SK-N-MC (cell line): ENCODE measurements around the gene ERG.

Source experiments
- DNase-seq: peaks from one replicate; pipeline ENCODE4 v3.0.0-alpha.2; 2011; ENCODE audit warnings: low read depth, low spot score
- H3K27ac ChIP-seq: fragments of 200-600 bp; sonication (generic); 2 replicates; pipeline ENCODE4 v1.5.1; 2016; ENCODE audit warnings: mixed run types
- H3K36me3 ChIP-seq: fragments of 200-600 bp; sonication (generic); 2 replicates; pipeline ENCODE4 v1.6.1; 2017; ENCODE audit warnings: antibody characterized with exemption, low read length, mixed read lengths; ENCODE audit not compliant: insufficient read depth
- H3K4me3 ChIP-seq: fragments of 200-600 bp; sonication (generic); 2 replicates; pipeline ENCODE4 v1.5.1; 2016
- H3K9ac ChIP-seq: fragments of 200-600 bp; sonication (generic); 2 replicates; pipeline ENCODE4 v1.8.0; 2017; ENCODE audit warnings: mixed run types, mixed read lengths; ENCODE audit not compliant: insufficient read length
- H3K9me3 ChIP-seq: fragments of 200-600 bp; sonication (generic); 2 replicates; pipeline ENCODE4 v1.6.1; 2017; ENCODE audit warnings: low read depth, mild to moderate bottlenecking, antibody characterized with exemption, low read length, moderate library complexity, mixed read lengths
- EZH2 ChIP-seq: fragments of 200-600 bp; sonication (generic); IDR thresholded peaks from one replicate; pipeline ENCODE4 v1.6.1; 2017; ENCODE audit warnings: antibody characterized with exemption
- FOXP2 ChIP-seq: optimal IDR thresholded peaks from 2 replicates; pipeline ENCODE3; 2011; ENCODE audit warnings: mild to moderate bottlenecking, moderate library complexity; ENCODE audit not compliant: insufficient read depth; ENCODE audit errors: extremely low read length, control extremely low read depth
- POLR2AphosphoS5 ChIP-seq: IDR thresholded peaks from 2 replicates; pipeline ENCODE4 v1.6.1; 2012; ENCODE audit warnings: mild to moderate bottlenecking, low read depth, low read length, borderline replicate concordance

The ERG gene

DNA sequence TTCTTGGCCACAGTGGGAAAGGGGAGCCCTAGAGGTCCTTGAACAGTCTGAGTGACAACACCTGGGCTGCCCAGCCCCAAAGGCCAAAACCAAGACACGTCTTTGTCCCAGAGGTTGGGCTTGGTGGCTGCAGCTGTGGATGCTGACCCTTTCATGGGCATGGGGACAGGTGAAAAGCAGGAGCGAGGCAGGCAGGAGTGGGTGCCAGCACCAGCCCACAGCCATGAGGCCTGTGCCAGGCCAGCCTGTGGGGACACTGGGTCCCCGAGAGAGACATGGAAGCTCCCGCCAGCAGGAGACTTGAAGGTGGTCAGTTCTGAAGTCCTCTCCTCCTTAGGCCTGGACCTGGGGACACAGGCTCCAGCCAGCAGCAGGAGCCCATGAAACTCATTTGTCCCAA lies 142.9 kb downstream of the ERG start:
- Histone ChIP-seq H3K36me3 (no peaks in the 10 kb centered on the region), H3K27ac (no peak overlapping the region), H3K4me3 (no peak overlapping the region), H3K9me3 (no peaks in the 10 kb centered on the region), H3K9ac (no peak overlapping the region)
- TF ChIP-seq EZH2, result no peak
- TF ChIP-seq FOXP2, result no peak
- no peak for TF ChIP-seq POLR2AphosphoS5
- DNase-seq, result no peak

DNA sequence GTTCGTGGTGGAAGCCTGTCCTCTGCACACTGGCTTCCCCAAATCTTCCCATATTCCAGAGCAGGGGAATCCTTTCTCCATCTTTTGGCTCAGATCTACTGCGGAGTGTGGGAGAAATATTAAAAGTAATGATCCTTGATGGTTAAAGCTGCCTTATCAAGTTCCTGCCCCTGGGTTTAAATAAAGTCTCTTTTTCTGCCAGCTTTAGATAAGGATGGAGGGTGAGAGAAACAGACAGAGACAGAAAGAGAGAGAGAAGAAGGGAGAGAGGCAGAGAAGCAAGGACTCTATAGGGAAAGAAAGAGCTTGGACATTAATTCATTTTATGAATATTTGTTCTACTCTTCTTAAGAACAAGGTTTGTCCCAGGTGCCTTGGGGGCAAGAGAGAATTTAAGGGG lies 143.5 kb downstream of the ERG start:
- DNase-seq, result no peak

DNA sequence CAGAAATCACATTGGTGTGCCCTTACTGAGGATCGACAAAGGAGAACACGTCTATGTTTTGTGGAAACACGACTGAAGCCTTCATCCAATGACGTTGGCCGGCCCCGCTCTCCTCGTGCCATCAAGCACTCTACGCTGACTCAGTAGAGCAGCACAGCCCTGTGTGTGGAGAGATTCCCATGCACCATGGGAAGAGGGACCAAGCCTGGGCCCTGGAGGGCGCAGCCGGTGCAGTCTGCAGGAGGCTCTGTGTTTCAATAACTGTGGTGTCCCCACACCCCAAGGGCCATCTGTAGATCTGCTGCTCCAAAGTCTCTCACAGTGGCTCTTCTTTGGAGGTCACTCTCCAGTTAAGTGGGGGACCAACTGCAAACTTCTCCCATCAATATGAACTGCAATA lies 144.0 kb downstream of the ERG start:
- Histone ChIP-seq H3K27ac (no peak overlapping the region), H3K36me3 (no peaks in the 10 kb centered on the region), H3K9me3 (no peaks in the 10 kb centered on the region), H3K9ac (no peak overlapping the region), H3K4me3 (no peak overlapping the region)
- DNase-seq, result no peak
- TF ChIP-seq EZH2 (no peak), POLR2AphosphoS5 (no peak), FOXP2 (no peak)

More for the DNA sequence above, 143.5 kb downstream of the ERG start:
- TF ChIP-seq POLR2AphosphoS5 (no peak), EZH2 (no peak), FOXP2 (no peak)
- no peaks in the 10 kb centered on the region for H3K9me3 ChIP-seq
- H3K4me3 ChIP-seq, result no peak overlapping the region
- no peak overlapping the region for H3K9ac ChIP-seq
- no peak overlapping the region for H3K27ac ChIP-seq
- H3K36me3 ChIP-seq, result no peaks in the 10 kb centered on the region

DNA sequence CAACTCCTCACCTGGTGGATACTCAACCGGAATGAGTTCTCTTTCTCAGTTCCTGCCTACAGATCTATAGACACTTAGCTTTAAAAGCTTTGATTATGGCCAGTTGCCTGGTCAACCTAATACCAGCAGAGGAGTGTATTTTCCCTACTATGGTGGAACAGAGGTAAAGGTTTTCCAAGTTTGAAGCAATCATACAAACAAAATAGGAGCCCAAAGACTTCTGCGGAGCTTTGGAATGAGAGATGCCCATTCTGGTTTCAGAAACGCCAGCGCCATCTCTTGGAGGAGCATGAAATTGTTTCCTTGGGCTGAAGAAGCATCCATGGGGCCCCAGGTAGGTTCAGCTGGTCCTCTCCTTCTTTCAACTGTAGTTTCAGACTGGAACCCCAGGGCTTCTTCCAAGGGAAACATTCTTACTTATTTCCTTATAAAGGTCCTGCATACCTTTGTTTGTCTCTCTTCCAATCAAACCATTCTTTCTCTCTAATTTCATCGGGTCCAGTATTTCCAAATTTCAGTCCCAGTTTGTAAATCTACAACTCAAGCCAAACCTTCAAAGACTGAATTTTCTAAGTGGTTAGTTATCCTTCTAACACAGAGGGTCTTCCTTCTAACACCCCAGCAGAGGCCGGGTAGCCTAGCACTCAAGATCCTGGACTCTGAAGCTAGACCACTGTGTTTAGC lies 145.6 kb downstream of the ERG start:
- Histone ChIP-seq H3K36me3 (no peaks in the 10 kb centered on the region), H3K27ac (no peak overlapping the region), H3K9ac (no peak overlapping the region), H3K9me3 (no peaks in the 10 kb centered on the region), H3K4me3 (no peak overlapping the region)
- no peak for DNase-seq
- TF ChIP-seq POLR2AphosphoS5, result no peak
- TF ChIP-seq FOXP2, result no peak
- TF ChIP-seq EZH2, result no peak

DNA sequence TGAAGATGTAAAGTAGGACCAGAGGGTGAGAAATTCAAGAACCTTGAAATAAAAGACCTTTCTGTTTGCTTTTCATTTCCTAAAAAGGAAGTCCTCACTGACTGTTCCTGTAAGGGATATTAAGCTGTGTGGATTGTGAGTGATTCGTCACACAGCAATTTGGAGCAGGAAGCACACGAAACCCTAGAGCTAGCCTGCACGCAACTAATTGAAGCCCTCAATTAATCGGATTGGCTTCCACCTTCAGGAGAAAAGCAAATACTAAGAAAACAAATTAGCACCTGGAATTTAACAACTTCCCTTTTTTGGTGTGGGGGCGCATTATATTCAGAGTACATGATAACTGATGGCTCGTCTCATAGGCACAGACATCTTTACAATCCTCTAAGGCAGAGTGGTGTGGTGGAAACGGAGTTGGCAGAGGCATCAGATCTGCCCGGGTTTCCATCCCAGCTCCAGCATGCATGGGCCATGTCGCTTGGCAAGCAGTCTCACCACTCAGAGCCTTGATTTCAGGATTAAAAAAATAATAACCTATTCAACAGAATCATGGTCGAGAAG lies 146.2 kb downstream of the ERG start:
- Histone ChIP-seq H3K9me3 (no peaks in the 10 kb centered on the region), H3K9ac (no peak overlapping the region), H3K4me3 (no peak overlapping the region), H3K27ac (no peak overlapping the region), H3K36me3 (no peaks in the 10 kb centered on the region)
- TF ChIP-seq FOXP2, result no peak
- no peak for TF ChIP-seq POLR2AphosphoS5
- no peak for TF ChIP-seq EZH2
- no peak for DNase-seq

DNA sequence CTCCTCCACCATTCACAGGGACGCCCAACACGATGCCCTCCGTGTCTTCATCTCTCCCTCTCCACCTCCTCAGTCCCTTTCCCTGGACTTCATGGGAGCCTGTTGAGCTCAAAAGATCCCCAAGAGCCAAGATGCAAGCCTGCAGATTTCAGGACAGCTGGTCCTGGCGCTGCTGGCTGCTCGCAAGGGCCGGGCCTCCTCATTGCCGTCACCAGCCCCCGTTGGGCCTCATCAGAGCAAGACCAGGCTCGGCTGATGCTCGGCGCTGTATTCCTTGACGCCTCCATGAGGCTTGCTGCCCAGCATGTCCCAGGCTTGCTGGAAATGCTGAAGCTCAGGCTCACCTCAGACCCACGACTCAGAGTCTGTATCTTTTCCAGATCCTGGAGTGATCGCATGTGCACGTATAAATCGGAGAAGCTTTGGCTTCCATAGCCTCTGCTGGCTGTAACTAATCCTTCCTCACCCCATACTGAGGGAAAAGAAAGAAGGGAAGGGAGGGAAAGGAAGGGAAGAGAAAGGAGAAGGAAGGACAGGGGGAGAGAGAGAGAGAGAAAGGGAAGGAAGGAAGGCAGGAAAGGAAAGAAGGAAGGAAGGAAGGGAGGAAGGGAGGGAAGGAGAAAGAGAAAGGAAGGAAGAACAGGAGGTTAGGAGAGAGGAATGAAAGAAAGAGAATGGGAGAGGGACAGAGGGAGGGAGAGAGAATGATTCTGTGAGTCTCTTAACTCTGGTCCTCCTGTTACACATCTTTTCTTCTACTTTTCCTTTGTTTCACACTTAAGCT lies 146.9 kb downstream of the ERG start:
- Histone ChIP-seq H3K27ac (no peak overlapping the region), H3K36me3 (no peaks in the 10 kb centered on the region), H3K9ac (no peak overlapping the region), H3K4me3 (no peak overlapping the region), H3K9me3 (no peaks in the 10 kb centered on the region)
- DNase-seq, result no peak
- no peak for TF ChIP-seq FOXP2
- TF ChIP-seq EZH2, result no peak

DNA sequence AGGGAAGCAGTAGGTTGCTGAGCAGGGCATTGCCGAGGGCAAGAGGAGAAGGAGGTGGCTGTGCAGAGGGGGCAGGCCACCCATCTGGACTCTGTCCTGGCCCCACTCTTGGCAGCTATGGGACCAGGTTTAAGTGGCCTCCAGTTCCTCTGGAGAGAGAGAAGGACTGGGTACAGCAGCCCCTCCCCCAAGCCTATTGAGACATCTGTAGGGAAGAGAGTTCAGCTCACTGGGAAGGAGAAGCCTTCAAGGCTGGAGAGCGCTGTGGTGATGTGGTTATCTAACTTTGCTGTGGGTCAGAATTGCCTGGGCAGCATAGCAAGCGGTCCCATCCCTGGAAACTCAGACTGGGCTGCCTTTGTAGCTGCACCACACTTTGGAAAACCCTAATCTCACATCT lies 147.6 kb downstream of the ERG start:
- DNase-seq, result no peak
- TF ChIP-seq POLR2AphosphoS5, result no peak
- TF ChIP-seq EZH2, result no peak
- no peak for TF ChIP-seq FOXP2
- Histone ChIP-seq H3K36me3 (no peaks in the 10 kb centered on the region), H3K4me3 (no peak overlapping the region), H3K9ac (no peak overlapping the region), H3K27ac (no peak overlapping the region), H3K9me3 (no peaks in the 10 kb centered on the region)

DNA sequence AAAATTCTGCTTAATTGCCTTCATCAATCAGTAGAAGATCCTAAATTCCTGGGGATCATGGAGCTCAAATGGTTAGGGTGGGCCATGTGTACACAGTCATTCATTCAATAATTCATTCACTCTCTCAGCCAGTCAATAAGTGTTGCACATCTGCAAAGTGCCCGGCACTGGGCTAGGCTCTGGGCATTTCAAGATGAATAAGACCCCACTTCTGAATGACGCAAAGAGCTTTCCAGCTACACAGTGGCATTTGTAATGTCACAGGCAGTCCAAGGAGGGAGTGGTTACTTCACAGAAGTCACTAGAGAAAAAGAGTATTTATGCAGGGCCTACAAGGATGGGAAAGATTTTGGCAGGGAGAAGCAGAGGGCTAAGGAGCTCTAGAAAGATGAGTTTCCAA lies 148.3 kb downstream of the ERG start:
- Histone ChIP-seq H3K36me3 (no peaks in the 10 kb centered on the region), H3K27ac (no peak overlapping the region)
- TF ChIP-seq POLR2AphosphoS5 (no peak), EZH2 (no peak), FOXP2 (no peak)

More for the DNA sequence above, 148.3 kb downstream of the ERG start:
- no peak overlapping the region for H3K9ac ChIP-seq
- DNase-seq, result no peak
- H3K4me3 ChIP-seq, result no peak overlapping the region
- H3K9me3 ChIP-seq, result no peaks in the 10 kb centered on the region
